A549 (cell line): ENCODE measurements around the gene IER2.

Experiments used
- CHD2 ChIP-seq: fragments of 150-350 bp; IDR thresholded peaks from 2 replicates; pipeline ENCODE4 v1.6.1; 2014; ENCODE audit warnings: low read length; ENCODE audit not compliant: partially characterized antibody
- RFX5 ChIP-seq: fragments of 450-650 bp; IDR thresholded peaks from 2 replicates; pipeline ENCODE4 v1.7.1; 2014; ENCODE audit warnings: antibody characterized with exemption, mild to moderate bottlenecking, moderate library complexity
- RNF2 ChIP-seq: fragments of 200-600 bp; sonication (generic); IDR thresholded peaks from 2 replicates; pipeline ENCODE4 v1.6.1; 2016; ENCODE audit warnings: low read depth, mild to moderate bottlenecking, antibody characterized with exemption, moderate library complexity, borderline replicate concordance
- TF ChIP-seq, protein P1 (sequence below): fragments of >200 bp; sonication (Bioruptor Twin); formaldehyde crosslinking; IDR thresholded peaks from 3 replicates; pipeline ENCODE4 v1.5.1; 2016

DNA sequence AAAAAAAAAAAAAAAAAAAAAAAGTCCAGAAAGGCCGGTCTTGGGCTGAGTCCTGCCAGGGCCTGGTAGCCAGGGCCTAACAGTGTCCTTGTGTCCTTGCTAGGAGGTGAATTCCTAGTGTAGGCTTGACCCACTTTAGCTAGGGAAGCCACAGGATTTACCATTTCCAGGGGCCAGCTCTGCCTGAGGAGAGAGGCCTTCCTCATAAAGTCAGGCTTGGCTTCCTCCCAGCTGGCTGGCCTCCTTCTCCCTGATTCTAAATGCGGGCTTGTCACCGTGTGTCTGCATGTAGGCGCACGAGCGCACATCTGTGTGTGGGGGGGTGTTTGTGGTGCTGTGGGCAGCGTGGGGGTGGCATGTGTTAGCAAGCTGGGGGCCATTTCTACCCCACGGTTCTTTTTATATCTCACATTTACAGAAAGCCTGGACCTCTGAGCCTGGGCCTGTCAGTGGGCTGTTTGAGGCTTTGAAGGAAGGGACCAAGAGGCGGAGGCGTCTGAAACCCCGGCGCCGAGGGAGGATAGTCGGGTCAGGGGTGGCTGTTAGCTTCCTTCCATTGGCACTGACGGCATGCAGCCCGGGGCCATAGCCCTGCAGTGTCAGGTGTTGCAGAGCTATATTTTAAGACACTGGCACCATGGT is 31.7 kb downstream of the IER2 start:
- TF ChIP-seq CHD2 (no peak), RNF2 (no peak), RFX5 (no peak)
- TF ChIP-seq, protein P1, sequence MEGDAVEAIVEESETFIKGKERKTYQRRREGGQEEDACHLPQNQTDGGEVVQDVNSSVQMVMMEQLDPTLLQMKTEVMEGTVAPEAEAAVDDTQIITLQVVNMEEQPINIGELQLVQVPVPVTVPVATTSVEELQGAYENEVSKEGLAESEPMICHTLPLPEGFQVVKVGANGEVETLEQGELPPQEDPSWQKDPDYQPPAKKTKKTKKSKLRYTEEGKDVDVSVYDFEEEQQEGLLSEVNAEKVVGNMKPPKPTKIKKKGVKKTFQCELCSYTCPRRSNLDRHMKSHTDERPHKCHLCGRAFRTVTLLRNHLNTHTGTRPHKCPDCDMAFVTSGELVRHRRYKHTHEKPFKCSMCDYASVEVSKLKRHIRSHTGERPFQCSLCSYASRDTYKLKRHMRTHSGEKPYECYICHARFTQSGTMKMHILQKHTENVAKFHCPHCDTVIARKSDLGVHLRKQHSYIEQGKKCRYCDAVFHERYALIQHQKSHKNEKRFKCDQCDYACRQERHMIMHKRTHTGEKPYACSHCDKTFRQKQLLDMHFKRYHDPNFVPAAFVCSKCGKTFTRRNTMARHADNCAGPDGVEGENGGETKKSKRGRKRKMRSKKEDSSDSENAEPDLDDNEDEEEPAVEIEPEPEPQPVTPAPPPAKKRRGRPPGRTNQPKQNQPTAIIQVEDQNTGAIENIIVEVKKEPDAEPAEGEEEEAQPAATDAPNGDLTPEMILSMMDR: no peak
